ENCODE measurements around the gene TBC1D22A.

Gene TBC1D22A

DNA sequence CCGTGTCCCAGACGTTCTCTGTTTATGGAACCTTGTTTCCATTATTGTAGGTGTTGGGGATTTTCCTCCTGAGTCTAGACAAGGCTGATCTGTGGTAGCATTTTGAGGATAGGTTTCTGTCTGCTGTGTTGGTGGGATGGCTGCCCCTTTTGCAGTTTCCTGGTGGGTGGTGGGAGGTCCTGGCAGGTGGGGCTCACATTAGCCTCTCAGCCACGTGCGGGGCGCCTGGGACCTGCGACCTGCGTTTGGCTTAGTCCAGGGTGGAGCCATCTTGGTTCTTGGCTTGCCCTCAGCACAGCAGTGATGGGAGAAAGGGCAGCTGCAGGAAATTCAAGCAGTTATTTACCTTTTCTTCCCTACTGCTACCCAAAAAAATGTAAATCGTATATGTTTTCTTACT, 143.4 kb downstream of the TBC1D22A start:
- no peak for DNase-seq (ENCODE audit: low read depth, low spot score)
- TF ChIP-seq, protein P1, sequence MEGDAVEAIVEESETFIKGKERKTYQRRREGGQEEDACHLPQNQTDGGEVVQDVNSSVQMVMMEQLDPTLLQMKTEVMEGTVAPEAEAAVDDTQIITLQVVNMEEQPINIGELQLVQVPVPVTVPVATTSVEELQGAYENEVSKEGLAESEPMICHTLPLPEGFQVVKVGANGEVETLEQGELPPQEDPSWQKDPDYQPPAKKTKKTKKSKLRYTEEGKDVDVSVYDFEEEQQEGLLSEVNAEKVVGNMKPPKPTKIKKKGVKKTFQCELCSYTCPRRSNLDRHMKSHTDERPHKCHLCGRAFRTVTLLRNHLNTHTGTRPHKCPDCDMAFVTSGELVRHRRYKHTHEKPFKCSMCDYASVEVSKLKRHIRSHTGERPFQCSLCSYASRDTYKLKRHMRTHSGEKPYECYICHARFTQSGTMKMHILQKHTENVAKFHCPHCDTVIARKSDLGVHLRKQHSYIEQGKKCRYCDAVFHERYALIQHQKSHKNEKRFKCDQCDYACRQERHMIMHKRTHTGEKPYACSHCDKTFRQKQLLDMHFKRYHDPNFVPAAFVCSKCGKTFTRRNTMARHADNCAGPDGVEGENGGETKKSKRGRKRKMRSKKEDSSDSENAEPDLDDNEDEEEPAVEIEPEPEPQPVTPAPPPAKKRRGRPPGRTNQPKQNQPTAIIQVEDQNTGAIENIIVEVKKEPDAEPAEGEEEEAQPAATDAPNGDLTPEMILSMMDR (IDR thresholded peaks at IDR 0.05; ENCODE audit: insufficient read depth, low read length, missing control alignments): no peak
- no peak overlapping the region for H3K4me3 ChIP-seq (ENCODE audit: low read depth, low read length)
- CTCF ChIA-PET: no interaction called here
- POLR2A ChIA-PET: no interaction called here

DNA sequence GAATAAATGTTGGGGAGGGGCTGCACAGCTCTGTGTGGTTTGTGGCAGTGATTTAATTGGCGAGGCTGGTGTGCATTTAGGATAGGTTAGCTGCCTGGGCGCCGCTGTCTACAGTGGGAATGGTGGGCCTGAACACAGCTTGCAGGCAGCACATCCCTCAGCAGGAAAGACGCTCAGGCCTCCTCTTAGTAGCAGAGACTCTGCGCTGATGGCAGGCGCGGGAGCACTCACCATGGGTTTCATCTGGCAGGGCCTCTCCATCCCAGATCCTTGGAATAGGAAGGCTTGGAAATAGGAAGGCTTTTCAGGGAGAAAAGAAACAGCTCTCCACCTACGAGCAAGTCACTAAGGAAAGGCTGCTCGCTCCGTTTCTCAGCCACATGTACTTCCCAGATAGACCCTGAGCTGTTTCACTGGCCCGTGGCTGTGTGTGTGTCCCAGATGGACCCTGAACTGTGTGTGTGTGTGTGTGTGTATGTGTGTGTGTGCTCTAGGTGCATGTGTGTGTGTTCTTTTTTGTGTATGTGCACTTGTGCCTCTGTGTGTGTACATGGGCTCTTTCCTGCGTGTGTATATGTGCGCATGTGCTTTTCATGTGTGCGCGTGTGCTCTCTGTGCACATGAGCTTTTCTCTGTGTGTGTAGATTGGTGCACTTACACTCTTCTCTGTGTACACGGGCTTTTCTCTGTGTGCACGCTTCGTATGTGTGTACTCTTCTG, 144.0 kb downstream of the TBC1D22A start:
- POLR2A ChIA-PET: no interaction called here
- CTCF ChIA-PET: no interaction called here
- no peak overlapping the region for H3K4me3 ChIP-seq (ENCODE audit: low read depth, low read length)
- TF ChIP-seq, protein P1 (IDR thresholded peaks at IDR 0.05; ENCODE audit: insufficient read depth, low read length, missing control alignments): no peak
- DNase-seq (ENCODE audit: low read depth, low spot score): no peak

DNA sequence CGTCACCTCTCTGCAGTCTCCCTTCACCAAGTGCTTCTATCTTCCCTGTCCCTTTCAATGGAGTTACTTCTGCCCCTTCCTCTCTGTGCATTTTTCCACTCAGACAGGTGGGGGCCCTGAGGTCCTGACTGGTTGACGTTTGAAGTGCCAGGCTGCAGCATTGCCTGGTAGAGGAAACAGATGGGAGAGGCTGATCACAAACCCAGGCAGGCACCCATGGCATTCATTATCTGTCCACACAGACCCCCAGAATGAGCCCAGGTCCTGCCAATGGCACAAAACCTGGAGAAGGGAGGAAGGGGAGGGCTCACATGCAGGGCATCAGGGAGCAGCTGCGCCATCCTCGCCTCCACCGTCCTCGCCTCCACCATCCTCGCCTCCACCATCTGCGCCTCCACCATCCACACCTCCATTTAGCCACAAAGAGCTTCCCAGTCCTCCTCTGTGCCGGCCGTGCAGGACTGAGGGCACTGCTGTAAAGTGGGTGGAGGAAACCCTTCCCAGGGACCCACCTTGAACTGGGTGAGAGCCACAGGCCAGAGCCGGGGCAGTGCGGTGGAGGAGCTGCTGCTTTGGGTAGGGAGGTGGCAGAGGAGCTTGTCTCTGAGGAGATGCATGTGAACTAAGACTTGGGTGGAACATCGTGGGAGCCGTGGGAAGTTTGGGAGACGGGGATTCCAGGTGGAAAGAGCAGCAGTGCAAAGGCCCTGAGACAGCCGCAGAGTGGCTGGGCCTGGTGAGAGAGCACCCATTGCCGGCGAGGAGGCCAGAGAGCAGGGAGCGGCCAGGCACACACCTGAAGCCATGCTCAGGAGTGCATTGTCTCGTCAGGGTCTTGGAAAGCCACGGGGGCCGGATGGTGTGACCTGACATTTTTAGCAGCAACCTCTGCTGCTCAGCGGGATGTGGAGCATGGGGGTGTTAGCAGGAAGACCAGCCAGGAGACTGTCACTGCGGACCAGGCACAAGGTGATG, 145.1 kb downstream of the TBC1D22A start:
- no peak for DNase-seq (ENCODE audit: low read depth, low spot score)
- TF ChIP-seq, protein P1 (IDR thresholded peaks at IDR 0.05; ENCODE audit: insufficient read depth, low read length, missing control alignments): no peak
- no peak overlapping the region for H3K4me3 ChIP-seq (ENCODE audit: low read depth, low read length)
- ChIA-PET CTCF (no interaction called here), POLR2A (no interaction called here)

DNA sequence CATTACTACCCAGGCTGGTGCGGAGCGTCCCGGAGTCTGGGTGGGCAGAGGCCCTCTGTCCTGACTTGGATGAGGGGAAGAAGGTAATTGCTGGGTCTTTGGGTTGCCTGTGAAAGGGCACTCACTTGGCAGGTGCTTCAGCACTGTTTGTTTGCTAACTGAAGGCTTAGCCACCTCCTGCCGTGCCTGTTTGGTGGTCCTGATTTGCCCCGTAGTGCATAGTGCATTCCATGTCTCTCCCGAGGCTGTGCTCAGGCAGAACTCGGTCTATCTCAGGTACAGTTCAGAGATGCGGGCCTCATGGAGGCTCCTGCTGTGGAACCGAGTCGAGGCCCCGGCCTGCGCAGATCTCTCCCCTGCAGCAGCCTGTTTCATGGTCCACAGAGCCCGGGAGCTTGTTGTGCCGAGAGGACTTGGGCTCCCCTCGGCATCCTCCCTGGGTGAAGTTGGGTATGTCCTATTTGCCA, 146.2 kb downstream of the TBC1D22A start:
- no peak overlapping the region for H3K4me3 ChIP-seq (ENCODE audit: low read depth, low read length)
- POLR2A ChIA-PET: no interaction called here
- TF ChIP-seq, protein P1 (IDR thresholded peaks at IDR 0.05; ENCODE audit: insufficient read depth, low read length, missing control alignments): no peak
- CTCF ChIA-PET: no interaction called here
- DNase-seq (ENCODE audit: low read depth, low spot score): no peak

DNA sequence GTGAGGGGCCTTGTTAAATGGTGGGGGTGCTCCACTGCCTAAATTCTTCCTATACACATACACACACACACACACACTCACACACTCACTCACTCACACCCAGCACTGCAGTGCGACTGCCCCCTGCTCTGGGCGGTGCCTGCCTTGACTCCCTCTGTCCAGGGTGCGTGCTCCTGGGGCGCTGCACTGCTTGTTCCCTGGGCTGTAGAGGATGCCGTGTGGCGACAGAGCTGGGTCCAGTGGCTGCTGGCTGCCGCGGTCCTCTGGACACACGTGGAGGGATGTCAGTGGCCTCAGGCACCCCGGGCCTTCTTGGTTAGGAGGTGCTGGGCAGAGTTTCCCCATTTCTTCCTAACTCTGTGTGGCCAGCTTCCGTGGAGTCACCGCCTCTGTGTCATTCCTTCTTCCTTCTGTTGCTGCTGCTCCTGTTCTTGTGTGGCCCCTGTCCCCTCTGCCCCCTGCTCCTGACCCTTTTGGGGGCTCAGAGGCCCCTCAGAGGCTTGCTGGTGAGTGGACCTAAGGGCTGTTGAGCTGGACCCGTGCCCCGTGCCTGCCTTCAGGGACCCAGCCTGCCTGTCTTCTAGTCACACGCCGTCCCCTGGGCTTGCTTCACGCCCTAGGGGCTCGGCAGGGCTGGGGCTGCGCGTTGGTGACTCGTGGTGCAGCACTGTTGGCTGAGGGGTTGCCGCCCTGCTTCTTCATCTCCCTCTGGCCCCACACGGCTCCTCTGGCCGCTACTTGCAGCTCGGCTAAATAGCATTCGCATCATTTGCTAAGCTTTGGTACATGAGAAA, 147.0 kb downstream of the TBC1D22A start:
- TF ChIP-seq, protein P1 (IDR thresholded peaks at IDR 0.05; ENCODE audit: insufficient read depth, low read length, missing control alignments): no peak
- no peak for DNase-seq (ENCODE audit: low read depth, low spot score)
- no peak overlapping the region for H3K4me3 ChIP-seq (ENCODE audit: low read depth, low read length)
- CTCF ChIA-PET: no interaction called here
- POLR2A ChIA-PET: no interaction called here
